Heart right ventricle (tissue), 16 donors: ENCODE measurements around the gene SIVA1. TPM values are rescaled to one million over a fixed set of nuclear protein-coding genes. Genes with fewer than 3 reads are reported as not detected.

Experiments used
- ATAC-seq, 8 donors: fragments of 200-7000 bp; cut with Tn5 transposase; one replicate each; pipeline ENCODE4 v1.9.1; 2020; ENCODE audit warnings: mild to moderate bottlenecking in 8 of 8, moderate library complexity in 8 of 8, moderate number of reproducible peaks in 1 of 8
- DNase-seq, 2 donors: peaks; one replicate each; pipeline ENCODE4 v3.0.0-alpha.2; 2020
- H3K27ac ChIP-seq, 10 donors: fragments of 200-600 bp; sonication (generic) in 2 of 10; one replicate each; pipeline versions ENCODE4 v1.5.0 to v1.8.0; 2020 to 2022; ENCODE audit warnings: mild to moderate bottlenecking in 3 of 10
- H3K27me3 ChIP-seq, 7 donors: fragments of 200-600 bp; one replicate each; pipeline ENCODE4 v1.8.0; 2021 to 2022; ENCODE audit warnings: mild to moderate bottlenecking in 2 of 7
- H3K36me3 ChIP-seq, 9 donors: fragments of 200-600 bp; sonication (generic) in 1 of 9; one replicate each; pipeline versions ENCODE4 v1.5.0 to v1.8.0; 2020 to 2022; ENCODE audit warnings: mild to moderate bottlenecking in 2 of 9
- H3K4me1 ChIP-seq, 9 donors: fragments of 200-600 bp; sonication (generic) in 1 of 9; one replicate each; pipeline versions ENCODE4 v1.5.0 to v1.8.0; 2020 to 2022; ENCODE audit warnings: mild to moderate bottlenecking in 4 of 9
- H3K4me3 ChIP-seq, 10 donors: fragments of 200-600 bp; sonication (generic) in 2 of 10; one replicate each; pipeline versions ENCODE4 v1.5.0 to v1.8.0; 2020 to 2022; ENCODE audit warnings: mild to moderate bottlenecking in 7 of 10, moderate library complexity in 2 of 10
- H3K9me3 ChIP-seq, 11 donors: fragments of 200-600 bp in 10 of 11; sonication (generic) in 2 of 11; one replicate each; pipeline versions ENCODE4 v1.5.0 to v1.8.0; 2013 to 2022; ENCODE audit warnings: mild to moderate bottlenecking in 2 of 11, control low read depth in 1 of 11, moderate library complexity in 1 of 11
- CTCF ChIP-seq, 9 donors: fragments of 200-600 bp; sonication (generic) in 2 of 9; IDR thresholded peaks; one replicate each; pipeline versions ENCODE4 v1.5.0 to v1.8.0; 2021 to 2022; ENCODE audit warnings: antibody characterized with exemption in 9 of 9, mild to moderate bottlenecking in 5 of 9, moderate library complexity in 1 of 9
- WGBS, 2 donors: extraction: QIAGEN DNeasy Blood & Tissue Kit; methylation state at CpG; one replicate each; pipeline ENCODE4 v1.1.7; 2013; ENCODE audit warnings: inconsistent platforms in 1 of 2; 5-methylcytosine and 5-hydroxymethylcytosine counted together
- intact Hi-C, 10 donors: fragments of 100-400 bp; cut with DNase I; formaldehyde crosslinking; loops; one replicate each; pipeline versions ENCODE4 v1.11.1 to v1.14.2; 2022
- polyA plus RNA-seq, 2 donors: library from polyadenylated mRNA; stranded (reverse); fragments of 200-250 nt; gene quantifications; one replicate each; pipeline ENCODE4 v1.2.3, GENCODE V29; 2013
- total RNA-seq, 10 donors: library from RNA; stranded (reverse); fragmentation: NEBNext Ultra II Directional in 3 of 10; extraction: Animal tissue kit (Norgen Biotek cat#: 25700) in 3 of 10; gene quantifications; one replicate each; pipeline versions ENCODE4 v1.2.1 to v1.2.4, GENCODE V29; 2021 to 2023
- donor health status: Arrhythmogenic right ventricular cardiomyopathy.
- donor health status: ischemic (EF 13 %, LVEDD 7.1; RV severe dilation, severe dysfunction).
- donor health status: healthy with polysubstance abuse.
- donor health status: DM: no; HTN: yes; CAD: no.
- donor health status: DM: no; HTN: no; CAD: no.
- donor health status: ischemic (EF 25% LVEDD 6.9; RV normal size, moderate dysfunction).
- donor health status: ischemic (EF 25% LVEDD 5.7; RV mildly dilated, moderate dysfunction).
- donor health status: healthy.
- donor health status: DM: yes; HTN: yes; CAD: no.
- donor health status: Ischemic cardiomyopathy.
- donor health status: ischemic (EF 35%, LVEDD 5.7; RV mildly dilated, moderate dysfunction).
- donor health status: nonischemic (EF 11% LVEDD 7.7; RV severe dilation, severe dysfunction).
- donor health status: DM: yes; HTN: yes; CAD: no.
- donor health status: PGD.
- donor health status: ischemic (EF 29% LVEDD 5.4; RV normal size, mild dysfunction).
- donor health status: nonischemic (EF 23%, LVEDD 6.1; RV moderate dilation, normal function).

The SIVA1 gene
- total and polyA plus RNA-seq, 12 donors: 43.3 to 203 (median 53.0) TPM

DNA sequence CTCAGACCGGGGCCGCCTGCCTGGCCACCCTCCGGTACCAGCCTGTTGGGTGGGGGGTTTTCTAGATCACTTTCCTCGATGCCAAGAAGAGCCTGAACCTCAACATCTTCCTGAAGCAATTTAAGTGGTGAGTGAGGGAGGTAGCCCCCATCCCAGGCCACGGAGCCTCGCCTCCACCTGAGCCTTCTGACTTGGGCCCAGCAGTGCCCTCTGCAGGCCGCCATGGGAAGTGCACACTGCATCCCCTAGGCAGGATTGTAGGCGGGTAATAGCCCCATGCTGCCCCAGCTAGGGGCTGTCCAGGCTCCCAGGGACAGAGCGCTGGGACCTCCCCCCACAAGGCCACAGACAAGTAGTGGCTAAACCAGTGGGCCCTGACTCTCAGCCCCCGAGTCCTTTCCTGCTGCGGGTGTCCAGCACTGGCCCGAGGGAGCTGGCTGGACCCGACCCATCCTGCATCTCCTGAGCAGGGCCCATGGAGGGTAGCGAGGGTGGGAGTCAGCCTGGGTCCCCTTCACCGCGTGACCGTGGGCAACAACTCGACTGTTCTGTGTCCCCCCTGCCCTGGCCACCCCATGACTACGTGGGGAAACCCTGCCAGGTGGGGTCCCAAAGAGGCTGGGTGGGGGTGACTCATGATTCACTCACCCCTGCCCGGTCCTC, 44.2 kb upstream of the SIVA1 start:
- DNase-seq (peak; percentile 63 to 78), ATAC-seq (peak; percentile 45 to 77 (median 72))
- 51 to 57% methylated on average over 20 of the region's 20 CpGs for WGBS, 2 donors
- H3K4me3 ChIP-seq: no peak overlapping the region
- H3K27me3 ChIP-seq: no peaks in the 10 kb centered on the region
- TF ChIP-seq CTCF (IDR thresholded peaks at IDR 0.05): peak; percentile 96 to 99 (median 98)
- H3K4me1 ChIP-seq: peaks cover 0 to 22% (median 4%) of the 10 kb centered on the region in 9 donors
- peaks cover 6 to 83% (median 50%) of the 10 kb centered on the region in 9 donors for H3K36me3 ChIP-seq
- intact Hi-C loops: loop anchor here (1.0 to 5.0 kb wide), 6 partner anchors 44 to 60 kb away; no protein-coding TSS in a partner anchor
- H3K9me3 ChIP-seq: no peaks in the 10 kb centered on the region
- peak overlapping the region in 1 of 10 donors; percentile 5 for H3K27ac ChIP-seq

- Histone ChIP-seq H3K4me1 (peaks cover 0 to 22% (median 4%) of the 10 kb centered on the region in 9 donors), H3K27ac (peak overlapping the region in 1 of 10 donors; percentile 5), H3K36me3 (peaks cover 6 to 83% (median 51%) of the 10 kb centered on the region in 9 donors), H3K27me3 (no peaks in the 10 kb centered on the region), H3K9me3 (no peaks in the 10 kb centered on the region), H3K4me3 (no peak overlapping the region)
- intact Hi-C loops: loop anchor here in 8 of 10 donors (2.0 to 5.0 kb wide), 5 partner anchors 45 to 61 kb away; no protein-coding TSS in a partner anchor
- 72 to 78% methylated on average over 17 to 18 of the region's 18 CpGs for WGBS, 2 donors
- peak in 1 of 9 donors; percentile 8 for TF ChIP-seq CTCF (IDR thresholded peaks at IDR 0.05)
- ATAC-seq: peak in 4 of 8 donors; percentile 3 to 41 (median 23)
- no peak for DNase-seq
Measured at GRCh38 chr14:104709387-104710039, 43.4 kb upstream of the SIVA1 start.

GRCh38 chr14:104710071-104710735, 42.7 kb upstream of the SIVA1 start:
- intact Hi-C loops: no loop called here
- H3K4me1 ChIP-seq: peaks cover 0 to 22% (median 4%) of the 10 kb centered on the region in 9 donors
- H3K4me3 ChIP-seq: no peak overlapping the region
- no peaks in the 10 kb centered on the region for H3K9me3 ChIP-seq
- no peaks in the 10 kb centered on the region for H3K27me3 ChIP-seq
- no peak for DNase-seq
- no peak overlapping the region for H3K27ac ChIP-seq
- TF ChIP-seq CTCF (IDR thresholded peaks at IDR 0.05): no peak
- ATAC-seq: no peak
- 90 to 94% methylated on average over 33 to 34 of the region's 34 CpGs for WGBS, 2 donors
- peaks cover 6 to 83% (median 52%) of the 10 kb centered on the region in 9 donors for H3K36me3 ChIP-seq
